ENCODE data around the gene RNF14. TPM values are rescaled to one million over a fixed set of nuclear protein-coding genes. Genes with fewer than 3 reads are reported as not detected.

Gene RNF14
- total RNA-seq, 1 experiment from 2014 or later: 37.5 TPM

- no peak for TF ChIP-seq ELF1 (IDR thresholded peaks at IDR 0.05; ENCODE audit: borderline replicate concordance, low read depth)
- no peak for TF ChIP-seq SRF (IDR thresholded peaks at IDR 0.05; ENCODE audit: low read depth)
- TF ChIP-seq RAD21 (IDR thresholded peaks at IDR 0.05; ENCODE audit: low read depth): no peak
- TF ChIP-seq CEBPB (IDR thresholded peaks at IDR 0.05; ENCODE audit: low read depth): no peak
- TF ChIP-seq ZNF274 (IDR thresholded peaks at IDR 0.05; ENCODE audit: low read depth, low read length): no peak
- TF ChIP-seq, protein P1, sequence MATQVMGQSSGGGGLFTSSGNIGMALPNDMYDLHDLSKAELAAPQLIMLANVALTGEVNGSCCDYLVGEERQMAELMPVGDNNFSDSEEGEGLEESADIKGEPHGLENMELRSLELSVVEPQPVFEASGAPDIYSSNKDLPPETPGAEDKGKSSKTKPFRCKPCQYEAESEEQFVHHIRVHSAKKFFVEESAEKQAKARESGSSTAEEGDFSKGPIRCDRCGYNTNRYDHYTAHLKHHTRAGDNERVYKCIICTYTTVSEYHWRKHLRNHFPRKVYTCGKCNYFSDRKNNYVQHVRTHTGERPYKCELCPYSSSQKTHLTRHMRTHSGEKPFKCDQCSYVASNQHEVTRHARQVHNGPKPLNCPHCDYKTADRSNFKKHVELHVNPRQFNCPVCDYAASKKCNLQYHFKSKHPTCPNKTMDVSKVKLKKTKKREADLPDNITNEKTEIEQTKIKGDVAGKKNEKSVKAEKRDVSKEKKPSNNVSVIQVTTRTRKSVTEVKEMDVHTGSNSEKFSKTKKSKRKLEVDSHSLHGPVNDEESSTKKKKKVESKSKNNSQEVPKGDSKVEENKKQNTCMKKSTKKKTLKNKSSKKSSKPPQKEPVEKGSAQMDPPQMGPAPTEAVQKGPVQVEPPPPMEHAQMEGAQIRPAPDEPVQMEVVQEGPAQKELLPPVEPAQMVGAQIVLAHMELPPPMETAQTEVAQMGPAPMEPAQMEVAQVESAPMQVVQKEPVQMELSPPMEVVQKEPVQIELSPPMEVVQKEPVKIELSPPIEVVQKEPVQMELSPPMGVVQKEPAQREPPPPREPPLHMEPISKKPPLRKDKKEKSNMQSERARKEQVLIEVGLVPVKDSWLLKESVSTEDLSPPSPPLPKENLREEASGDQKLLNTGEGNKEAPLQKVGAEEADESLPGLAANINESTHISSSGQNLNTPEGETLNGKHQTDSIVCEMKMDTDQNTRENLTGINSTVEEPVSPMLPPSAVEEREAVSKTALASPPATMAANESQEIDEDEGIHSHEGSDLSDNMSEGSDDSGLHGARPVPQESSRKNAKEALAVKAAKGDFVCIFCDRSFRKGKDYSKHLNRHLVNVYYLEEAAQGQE (IDR thresholded peaks at IDR 0.05; ENCODE audit: low read depth): no peak
- no peak for TF ChIP-seq MAX (IDR thresholded peaks at IDR 0.05)
- TF ChIP-seq EZH2 (IDR thresholded peaks at IDR 0.05): no peak
- no peak for TF ChIP-seq TCF7L2 (IDR thresholded peaks at IDR 0.05; ENCODE audit: borderline replicate concordance, extremely low read depth, insufficient read depth, insufficient read length)
- TF ChIP-seq SP1 (IDR thresholded peaks at IDR 0.05; ENCODE audit: low read depth): no peak
- RAD21 ChIA-PET (ENCODE audit: low non-redundant PET in 1 of 2, low total read pairs in 2 of 2, uncharacterized antibody in 2 of 2, unreplicated experiment in 2 of 2): no interaction called here
- CTCF ChIA-PET: no interaction called here
These were observed 34.4 kb downstream of the RNF14 start for GRCh38 chr5:142003266-142003800.

More at GRCh38 chr5:142003266-142003800, 34.4 kb downstream of the RNF14 start:
- ATAC-seq: no peak
- no peak overlapping the region for H3K9ac ChIP-seq (ENCODE audit: low read length)
- H3K4me1 ChIP-seq (ENCODE audit: control insufficient read depth in 1 of 2, insufficient read depth in 2 of 2, low read length in 2 of 2): no peaks in the 10 kb centered on the region
- no peaks in the 10 kb centered on the region for H3K9me2 ChIP-seq (ENCODE audit: insufficient read depth)
- H4K20me1 ChIP-seq (ENCODE audit: insufficient read depth): no peaks in the 10 kb centered on the region
- H3K4me2 ChIP-seq (ENCODE audit: low read length): no peak overlapping the region
- no peaks in the 10 kb centered on the region for H3K27me3 ChIP-seq (ENCODE audit: insufficient read depth, low read length)
- no peaks in the 10 kb centered on the region for H3K9me3 ChIP-seq (ENCODE audit: control insufficient read depth in 1 of 2, insufficient read depth in 1 of 2, low read depth in 1 of 2, low read length in 2 of 2)
- H3K4me3 ChIP-seq (replicated peaks in 1 of 2; ENCODE audit: low read depth in 1 of 2, low read length in 2 of 2): no peak overlapping the region
- POLR2A ChIA-PET: no interaction called here
- BruUV-seq (replicated peaks): no TSS peak
- no peak overlapping the region for H3K27ac ChIP-seq (ENCODE audit: low read depth, low read length)
- no peak overlapping the region for H2AFZ ChIP-seq (ENCODE audit: low read depth, low read length, poor library complexity, severe bottlenecking)
- H3K79me2 ChIP-seq (ENCODE audit: insufficient read depth, low read length): no peaks in the 10 kb centered on the region
- peaks cover 14 to 55% of the 10 kb centered on the region in 2 experiments for H3K36me3 ChIP-seq (ENCODE audit: control insufficient read depth in 1 of 2, insufficient read depth in 2 of 2, low read length in 2 of 2)
- DNase-seq (ENCODE audit: low read depth, low spot score): no peak
- intact Hi-C loops (cut with micrococcal nuclease): no loop called here

All from HCT116 (cell line).